HG02610 (cell line): ENCODE data around the gene MGAT4C.
A peak's percentile ranks its signal among the peaks of the same experiment; 100 is the strongest.
"Not testable (repeated sequence)": the region's sequence is repeated elsewhere in the genome, so short reads cannot be mapped to it uniquely, and the experiment has no call there.

Experiments used
- ATAC-seq: cut with Tn5 transposase; IDR thresholded peaks from one replicate; pipeline ENCODE4 v1.9.1; 2021; ENCODE audit warnings: mild to moderate bottlenecking, moderate library complexity; ENCODE audit not compliant: unreplicated experiment

MGAT4C gene

GRCh38 chr12:86256163-86256562 is at the start of gene MGAT4C:
Gene MGAT4C (minus strand): TSS chr12:86256391.
- ATAC-seq: no peak

- ATAC-seq: not testable (repeated sequence)
Observed at GRCh38 chr12:86296396-86296795, 40.2 kb upstream of the MGAT4C start.

GRCh38 chr12:86293682-86294240 is 37.6 kb upstream of the MGAT4C start:
- ATAC-seq: no peak

GRCh38 chr12:86292480-86292879 is 36.3 kb upstream of the MGAT4C start:
- ATAC-seq: no peak

DNA sequence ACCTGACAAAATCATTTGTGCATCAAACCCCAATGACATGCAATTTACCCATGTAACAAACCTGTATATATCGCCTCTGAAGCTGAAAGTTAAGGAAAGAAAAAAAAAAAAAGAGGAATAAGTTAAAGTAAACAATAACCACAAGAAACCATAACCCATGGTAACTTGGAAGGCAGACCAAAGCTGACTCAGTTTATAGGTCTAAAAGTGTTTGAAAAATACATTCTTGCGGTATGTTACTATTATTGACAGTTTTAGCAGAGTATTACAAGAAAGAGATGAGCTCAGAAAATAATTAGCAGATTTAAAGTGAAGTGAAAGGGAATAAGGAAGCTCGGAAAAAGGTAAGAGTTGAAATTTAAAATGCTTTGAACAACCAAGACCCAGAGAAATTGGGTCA is 34.4 kb upstream of the MGAT4C start:
- ATAC-seq: no peak

DNA sequence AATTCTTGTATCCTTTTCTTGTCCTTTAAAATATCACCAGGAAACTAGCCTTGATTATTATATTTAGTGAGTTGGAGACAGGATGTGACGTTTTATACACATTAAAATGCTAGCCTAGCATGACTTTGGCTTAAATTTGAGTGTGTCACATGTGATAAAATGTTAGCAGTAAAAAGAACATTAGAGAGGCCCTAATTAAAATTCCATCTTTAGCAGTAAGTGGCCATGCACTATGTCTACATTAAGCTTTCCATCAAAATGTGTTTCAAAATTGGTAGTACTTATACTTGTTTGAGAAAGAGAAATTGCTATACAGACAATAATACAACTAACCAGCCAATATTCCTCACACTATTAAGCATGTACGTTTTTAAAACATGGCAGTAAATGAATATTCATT is 29.9 kb upstream of the MGAT4C start:
- no peak for ATAC-seq

DNA sequence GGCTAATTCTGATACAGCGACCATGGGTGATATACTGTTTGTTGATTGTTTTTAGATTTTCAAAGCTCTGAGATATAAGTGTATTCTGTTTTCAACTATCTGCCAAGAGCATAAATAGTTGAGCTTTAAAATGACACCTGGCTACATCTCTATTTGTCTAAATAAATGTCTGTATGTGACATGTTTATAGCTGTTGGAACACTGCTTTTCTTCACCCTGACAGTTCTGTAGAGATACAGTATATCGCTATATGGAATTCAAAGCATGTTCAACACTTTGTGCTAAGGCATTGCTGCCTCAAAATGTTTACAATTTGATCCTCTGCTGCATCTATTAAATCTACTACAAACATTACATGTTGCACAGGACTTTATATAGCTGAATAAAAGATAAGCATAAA is 27.4 kb upstream of the MGAT4C start:
- ATAC-seq: no peak

DNA sequence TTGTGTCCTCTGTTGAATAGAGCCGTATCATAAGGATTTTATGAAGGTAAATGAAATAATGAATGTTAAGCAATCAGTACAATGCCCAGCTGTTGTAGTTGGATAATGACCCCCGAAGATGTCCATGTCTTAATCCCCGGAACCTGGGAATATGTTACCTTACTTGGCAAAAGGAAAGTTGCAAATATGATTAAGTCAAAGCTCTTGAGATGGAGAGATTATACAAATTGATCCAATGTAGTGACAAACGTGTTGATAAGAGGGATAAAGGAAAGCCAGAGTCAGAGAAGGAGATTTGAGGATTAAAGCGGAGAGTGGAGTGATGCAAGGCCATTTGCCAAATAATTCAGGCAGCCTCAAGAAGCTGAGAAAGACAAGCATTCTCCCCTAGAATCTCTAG is 19.2 kb upstream of the MGAT4C start:
- no peak for ATAC-seq

GRCh38 chr12:86265329-86265695 is 9.1 kb upstream of the MGAT4C start:
- no peak for ATAC-seq

DNA sequence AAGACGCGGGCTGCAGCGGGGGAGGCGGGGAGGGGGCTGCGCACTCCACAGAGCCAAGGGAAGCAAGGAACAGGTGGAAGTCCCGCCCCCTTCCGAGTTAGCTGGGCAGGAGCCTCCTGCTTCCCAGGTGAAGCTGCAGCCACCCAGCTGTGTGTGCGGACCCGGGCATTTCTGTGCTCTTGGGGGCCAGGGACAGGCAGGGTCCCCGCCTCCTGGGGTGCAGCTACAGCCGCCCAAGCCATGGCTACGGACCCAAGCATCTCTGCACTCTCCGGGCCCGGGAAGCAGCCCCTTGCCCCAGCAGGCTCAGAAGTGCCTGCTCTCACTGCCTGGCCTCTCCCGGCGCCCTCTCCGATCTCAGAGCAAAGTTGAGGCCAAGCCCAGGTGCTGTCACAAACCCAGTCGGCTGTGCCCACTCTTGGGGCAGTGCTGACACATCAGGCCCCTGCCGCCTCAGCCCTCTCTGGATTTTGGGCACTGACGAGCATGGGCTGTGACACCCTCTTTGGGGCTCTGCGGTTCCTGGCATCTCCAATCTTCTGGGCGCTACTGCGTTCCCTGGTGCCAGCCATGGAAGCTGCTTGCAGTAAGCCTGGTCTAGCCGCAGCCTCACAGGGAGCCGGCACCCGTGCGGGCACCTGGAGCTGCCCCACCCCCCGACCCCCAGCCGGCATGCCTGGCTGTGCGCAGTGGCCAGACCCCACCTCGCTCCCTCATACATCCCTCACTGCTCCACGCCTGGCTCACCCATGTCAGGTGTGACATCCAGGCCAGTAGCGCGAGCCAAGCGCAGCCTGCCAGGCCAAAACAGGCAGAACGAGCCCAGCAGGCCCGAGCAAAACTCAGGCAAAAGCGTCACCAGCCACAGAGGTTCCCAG is 8.5 kb upstream of the MGAT4C start:
- ATAC-seq: no peak

DNA sequence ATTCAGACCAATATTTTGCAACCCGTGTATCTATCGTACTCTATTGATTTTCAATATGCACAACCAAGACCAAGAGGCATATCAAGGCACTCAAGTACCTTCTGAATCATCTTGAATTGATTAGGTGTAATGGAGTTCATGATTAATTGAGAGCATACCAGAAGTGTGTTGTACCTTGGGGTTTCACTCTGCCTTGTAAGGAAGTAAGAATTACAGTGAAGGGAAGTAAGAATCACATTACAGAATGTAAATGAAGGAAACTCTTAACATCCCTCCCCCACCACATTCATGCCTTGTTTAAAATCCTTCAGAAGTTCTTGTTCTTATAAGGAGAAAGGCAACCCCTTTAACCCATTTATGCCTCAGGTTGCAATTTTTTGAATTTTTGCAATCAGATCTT is 5.4 kb upstream of the MGAT4C start:
- ATAC-seq: no peak

GRCh38 chr12:86261142-86261541 is 5.0 kb upstream of the MGAT4C start:
- ATAC-seq: no peak

- no peak for ATAC-seq
Observed at GRCh38 chr12:86260183-86260582, 4.0 kb upstream of the MGAT4C start.

GRCh38 chr12:86257134-86257533 is 943 bp upstream of the MGAT4C start:
- ATAC-seq: no peak

GRCh38 chr12:86254399-86255107 is 1.6 kb downstream of the MGAT4C start:
- ATAC-seq: no peak

GRCh38 chr12:86249851-86250250 is 6.3 kb downstream of the MGAT4C start:
- ATAC-seq: peak; percentile 88

DNA sequence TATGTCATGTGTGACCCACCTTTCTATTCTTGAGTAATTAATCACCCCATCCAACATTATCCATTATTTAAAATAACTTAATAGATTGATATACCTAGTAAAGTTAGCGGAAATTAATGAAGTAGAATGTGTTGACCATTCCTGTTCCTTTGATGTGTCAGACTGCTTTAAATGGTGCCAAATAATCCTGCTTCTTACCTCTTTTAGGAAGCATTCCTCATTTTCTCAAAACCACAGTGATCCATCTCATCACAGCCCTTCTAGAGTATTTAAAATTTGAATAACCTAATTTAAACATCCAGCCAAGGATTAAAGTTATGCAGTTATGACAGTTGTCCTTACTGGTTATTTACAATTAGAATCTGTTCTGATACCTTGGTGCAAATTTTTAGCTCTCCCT is 6.9 kb downstream of the MGAT4C start:
- no peak for ATAC-seq

DNA sequence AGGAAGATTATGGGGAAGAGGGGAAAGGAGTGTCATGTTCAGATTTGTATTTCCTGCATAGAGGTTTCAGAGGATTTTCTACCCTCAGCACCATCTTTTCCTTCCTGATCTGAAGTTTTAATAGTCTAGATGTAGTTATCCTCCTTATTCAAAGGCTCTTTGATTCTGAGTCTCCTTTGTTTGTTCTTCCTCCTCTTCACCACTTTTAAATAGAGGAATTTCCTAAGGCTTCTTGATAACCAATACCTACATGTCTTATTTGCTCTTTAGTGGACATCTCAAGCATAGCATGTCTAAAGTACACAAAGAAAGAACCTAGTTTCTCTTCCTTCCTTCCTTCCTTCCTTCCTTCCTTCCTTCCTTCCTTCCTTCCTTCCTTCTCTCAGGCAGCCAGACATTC is 8.3 kb downstream of the MGAT4C start:
- no peak for ATAC-seq

DNA sequence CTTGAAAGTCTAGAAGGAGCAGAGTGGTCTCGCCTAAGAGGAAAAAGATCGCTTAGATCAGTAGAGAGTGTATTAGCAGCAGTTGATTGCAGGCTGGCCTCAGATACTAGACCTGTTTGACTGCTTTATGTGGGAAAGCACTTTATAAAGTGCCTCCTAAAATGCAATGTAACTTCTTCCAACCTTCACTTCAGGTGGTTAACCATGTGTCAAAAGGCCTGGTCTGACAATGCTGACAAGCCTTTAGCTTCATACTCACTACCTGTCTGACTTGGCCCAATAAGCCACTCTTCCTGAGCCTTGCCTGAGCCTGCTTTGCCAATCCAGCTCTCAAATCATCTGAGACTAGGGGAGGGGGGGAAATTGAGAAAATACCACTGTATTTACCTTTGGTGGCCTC is 14.6 kb downstream of the MGAT4C start:
- ATAC-seq: no peak

GRCh38 chr12:86234316-86234855 is 21.8 kb downstream of the MGAT4C start:
- ATAC-seq: no peak

- no peak for ATAC-seq
Observed at GRCh38 chr12:86233126-86233525, 23.1 kb downstream of the MGAT4C start.
